Kidney (tissue), 14 donors: ENCODE data around the gene C11orf68. TPM values are rescaled to one million over a fixed set of nuclear protein-coding genes. Genes with fewer than 3 reads are reported as not detected.

ENCODE experiments used
- DNase-seq, 5 donors: peaks; one replicate each; pipeline ENCODE4 v3.0.0-alpha.2; 2013 to 2020
- FAIRE-seq: peaks from 2 replicates; lab custom pipeline; 2012; peaks lifted over from hg19 to GRCh38; lab: Jason Lieb, UNC
- H3K27ac ChIP-seq, 2 donors: one replicate each; pipeline ENCODE4 v1.7.0; 2013; ENCODE audit warnings: low read depth in 2 of 2, low read length in 2 of 2, inconsistent platforms in 1 of 2
- H3K27me3 ChIP-seq: one replicate; pipeline ENCODE4 v1.7.1; 2013; ENCODE audit warnings: low read length, inconsistent platforms; ENCODE audit not compliant: control insufficient read depth, insufficient read depth
- H3K36me3 ChIP-seq, 3 donors: one replicate each; pipeline versions ENCODE4 v1.7.0 to v1.7.1; 2013; ENCODE audit warnings: low read length in 3 of 3, control low read depth in 1 of 3, inconsistent platforms in 1 of 3; ENCODE audit not compliant: insufficient read depth in 3 of 3, control insufficient read depth in 2 of 3
- H3K4me1 ChIP-seq, 3 donors: one replicate each; pipeline versions ENCODE4 v1.7.0 to v1.7.1; 2013; ENCODE audit warnings: low read length in 3 of 3, inconsistent platforms in 1 of 3, low read depth in 1 of 3; ENCODE audit not compliant: control insufficient read depth in 2 of 3, insufficient read depth in 2 of 3
- H3K4me3 ChIP-seq, 3 donors: one replicate each; pipeline versions ENCODE4 v1.7.0 to v1.8.1; 2013; ENCODE audit warnings: low read length in 3 of 3, control low read depth in 1 of 3, inconsistent platforms in 1 of 3
- H3K9ac ChIP-seq, 3 donors: one replicate each; pipeline versions ENCODE4 v1.7.0 to v1.7.1; 2013; ENCODE audit warnings: low read length in 3 of 3, control low read depth in 1 of 3, inconsistent platforms in 1 of 3
- H3K9me3 ChIP-seq, 3 donors: one replicate each; pipeline versions ENCODE4 v1.7.0 to v1.7.1; 2013; ENCODE audit warnings: low read length in 3 of 3, control low read depth in 1 of 3, inconsistent platforms in 1 of 3; ENCODE audit not compliant: control insufficient read depth in 2 of 3, insufficient read depth in 1 of 3
- CTCF ChIP-seq: IDR thresholded peaks from 3 replicates; pipeline ENCODE4 v1.5.1; 2012; ENCODE audit warnings: mild to moderate bottlenecking, moderate library complexity, borderline replicate concordance; ENCODE audit not compliant: insufficient read depth; ENCODE audit errors: extremely low read depth
- intact Hi-C: fragments of 100-400 bp; cut with DNase I; formaldehyde crosslinking; loops from one replicate; pipeline ENCODE4 v1.11.1; 2022
- polyA plus RNA-seq: library from polyadenylated mRNA; stranded (reverse); fragments of 350-450 nt; fragmentation: Illumina TruSeq; extraction: RNeasy Lipid Tissue Mini Kit (QIAGEN cat#74804); gene quantifications from one replicate; pipeline ENCODE4 v1.2.3, GENCODE V29; 2014; ENCODE audit warnings: low read depth, low replicate concordance; ENCODE audit not compliant: insufficient read depth
- total RNA-seq: library from RNA; stranded (reverse); fragmentation: NEBNext Ultra II Directional; extraction: Animal tissue kit (Norgen Biotek cat#: 25700); gene quantifications from one replicate; pipeline ENCODE4 v1.2.1, GENCODE V29; 2021
- donor health status: control.
- donor health status: control.
- donor health status: control.
- donor health status: control.
- donor health status: control.
- donor health status: DM: yes; HTN: yes; CAD: no.
- donor health status: Normal renal cell carcinoma (clear cell type).

C11orf68 gene
- total and polyA plus RNA-seq, 2 donors from 2014 or later: 38.0 to 52.0 TPM

GRCh38 chr11:65870307-65870658 lies 48.6 kb downstream of the C11orf68 start:
- peak in 1 of 5 donors; percentile 73 for DNase-seq

GRCh38 chr11:65869643-65870306 lies 49.1 kb downstream of the C11orf68 start:
- Histone ChIP-seq H3K27me3 (no peaks in the 10 kb centered on the region), H3K4me1 (peaks cover 0 to 16% (median 3%) of the 10 kb centered on the region in 3 donors), H3K36me3 (peaks cover 0 to 24% (median 7%) of the 10 kb centered on the region in 3 donors), H3K9ac (no peak overlapping the region), H3K27ac (no peak overlapping the region), H3K4me3 (no peak overlapping the region), H3K9me3 (no peaks in the 10 kb centered on the region)
- FAIRE-seq (no peak), DNase-seq (peak in 1 of 5 donors; percentile 52)
- intact Hi-C loops: no loop called here
- TF ChIP-seq CTCF: no peak

More at GRCh38 chr11:65870307-65870658, 48.6 kb downstream of the C11orf68 start:
- H3K9ac ChIP-seq: peak overlapping the region in 1 of 3 donors; percentile 1
- H3K4me3 ChIP-seq: peak overlapping the region in 1 of 3 donors; percentile 20
- H3K27ac ChIP-seq: no peak overlapping the region
- no peaks in the 10 kb centered on the region for H3K9me3 ChIP-seq
- no peaks in the 10 kb centered on the region for H3K27me3 ChIP-seq
- no peak for FAIRE-seq
- TF ChIP-seq CTCF: no peak
- peaks cover 0 to 19% (median 5%) of the 10 kb centered on the region in 3 donors for H3K36me3 ChIP-seq
- intact Hi-C loops: no loop called here
- peaks cover 0 to 16% (median 3%) of the 10 kb centered on the region in 3 donors for H3K4me1 ChIP-seq

- Histone ChIP-seq H3K4me3 (no peak overlapping the region), H3K9me3 (no peaks in the 10 kb centered on the region), H3K9ac (no peak overlapping the region), H3K27ac (no peak overlapping the region), H3K36me3 (peaks cover 0 to 32% (median 14%) of the 10 kb centered on the region in 3 donors), H3K4me1 (peaks cover 0 to 16% (median 3%) of the 10 kb centered on the region in 3 donors), H3K27me3 (no peaks in the 10 kb centered on the region)
- TF ChIP-seq CTCF: no peak
- intact Hi-C loops: no loop called here
- FAIRE-seq (no peak), DNase-seq (no peak)
Observed at GRCh38 chr11:65868907-65869306, 50.0 kb downstream of the C11orf68 start.
